HEK293 (cell line): ENCODE results near the gene KSR1.

Source experiments
- CTCF ChIA-PET: fragments of 350-600 bp; formaldehyde crosslinking; extraction: SDS; loops from one replicate; lab custom pipeline; 2021; ENCODE audit warnings: antibody characterized with exemption; lab: Yijun Ruan, JAX
- POLR2A ChIA-PET: fragments of 300-600 bp; formaldehyde crosslinking; extraction: SDS; loops from one replicate; lab custom pipeline; 2020; ENCODE audit warnings: antibody characterized with exemption, inconsistent platforms; lab: Yijun Ruan, JAX
- H3K27ac ChIP-seq: fragments of 200-500 bp; sonication (Bioruptor generic); 2 replicates; pipeline ENCODE4 v1.5.1; 2014; ENCODE audit warnings: low read depth, low read length, control low read depth, inconsistent platforms; ENCODE audit errors: extremely low read depth
- H3K36me3 ChIP-seq, 2 experiments: fragments of 200-500 bp in 1 of 2; sonication (Bioruptor generic) in 1 of 2; 1 replicate in 1 of 2; 2 replicates in 1 of 2; pipeline ENCODE4 v1.5.1; 2014 to 2017; ENCODE audit warnings: inconsistent platforms in 2 of 2, low read length in 2 of 2; ENCODE audit not compliant: control insufficient read depth in 2 of 2, insufficient read depth in 1 of 2
- H3K4me1 ChIP-seq: fragments of 200-500 bp; sonication (Bioruptor generic); 2 replicates; pipeline ENCODE4 v1.5.1; 2014; ENCODE audit warnings: mild to moderate bottlenecking, low read length, inconsistent platforms; ENCODE audit not compliant: control insufficient read depth, insufficient read depth
- H3K4me3 ChIP-seq: 2 replicates; pipeline ENCODE4 v1.5.1; 2011; ENCODE audit warnings: low read depth, mild to moderate bottlenecking, control low read depth, low read length, moderate library complexity
- H3K9me3 ChIP-seq: fragments of 200-500 bp; sonication (Bioruptor generic); 2 replicates; pipeline ENCODE4 v1.5.1; 2014; ENCODE audit warnings: low read depth, low read length, inconsistent platforms; ENCODE audit not compliant: control insufficient read depth, insufficient read depth
- BCL11A ChIP-seq: fragments of 450-650 bp; formaldehyde crosslinking; IDR thresholded peaks from 2 replicates; pipeline ENCODE4 v1.5.1; 2016; ENCODE audit warnings: low read depth, missing biosample characterization, missing genetic modification characterization
- MEIS1 ChIP-seq: sonication (generic); formaldehyde crosslinking; IDR thresholded peaks from 2 replicates; pipeline ENCODE4 v1.8.1; 2022; ENCODE audit warnings: missing genetic modification reagents, mild to moderate bottlenecking, borderline replicate concordance
- TRIM28 ChIP-seq: IDR thresholded peaks from 2 replicates; pipeline ENCODE4 v1.6.1; 2011; ENCODE audit warnings: low read length, control low read depth, borderline replicate concordance
- ZNF266 ChIP-seq: fragments of 450-650 bp; formaldehyde crosslinking; IDR thresholded peaks from 2 replicates; pipeline ENCODE4 v1.5.1; 2016; ENCODE audit warnings: missing biosample characterization, missing genetic modification characterization, low read depth
- ZNF274 ChIP-seq, 2 experiments: fragments of 200-500 bp in 1 of 2; fragments of 450-650 bp in 1 of 2; sonication (Bioruptor generic) in 1 of 2; formaldehyde crosslinking in 1 of 2; IDR thresholded peaks; 2 replicates each; pipeline versions ENCODE4 v1.5.1 to v1.6.1; 2014 to 2016; ENCODE audit warnings: borderline replicate concordance in 1 of 2, inconsistent platforms in 1 of 2, low read length in 1 of 2, missing biosample characterization in 1 of 2, missing genetic modification characterization in 1 of 2
- ZNF548 ChIP-seq: fragments of 450-650 bp; formaldehyde crosslinking; IDR thresholded peaks from 2 replicates; pipeline ENCODE4 v1.5.1; 2016; ENCODE audit warnings: missing biosample characterization, missing genetic modification characterization
- ZNF555 ChIP-seq: fragments of 450-650 bp; formaldehyde crosslinking; conservative IDR thresholded peaks from 2 replicates; pipeline ENCODE4 v1.5.1; 2017; ENCODE audit warnings: missing biosample characterization, mild to moderate bottlenecking, missing genetic modification characterization, inconsistent platforms
- ZNF670 ChIP-seq: fragments of 450-650 bp; formaldehyde crosslinking; IDR thresholded peaks from 2 replicates; pipeline ENCODE4 v1.5.1; 2016; ENCODE audit warnings: missing biosample characterization, missing genetic modification characterization, low read depth
- ZNF701 ChIP-seq: fragments of 450-650 bp; formaldehyde crosslinking; IDR thresholded peaks from 2 replicates; pipeline ENCODE4 v1.5.1; 2016; ENCODE audit warnings: missing biosample characterization, missing genetic modification characterization
- ZNF777 ChIP-seq: fragments of 450-650 bp; formaldehyde crosslinking; IDR thresholded peaks from 2 replicates; pipeline ENCODE4 v1.5.1; 2017; ENCODE audit warnings: missing biosample characterization, missing genetic modification characterization, borderline replicate concordance
- TF ChIP-seq, protein P1 (sequence below): fragments of 450-650 bp; formaldehyde crosslinking; IDR thresholded peaks from 2 replicates; pipeline ENCODE4 v1.5.1; 2016; ENCODE audit warnings: missing biosample characterization, missing genetic modification characterization
- TF ChIP-seq, protein P2 (sequence below): fragments of 450-650 bp; formaldehyde crosslinking; IDR thresholded peaks from 2 replicates; pipeline ENCODE4 v1.5.1; 2017; ENCODE audit warnings: missing biosample characterization, mild to moderate bottlenecking, missing genetic modification characterization, moderate library complexity
- TF ChIP-seq, protein P3 (sequence below): fragments of 450-650 bp; formaldehyde crosslinking; IDR thresholded peaks from 2 replicates; pipeline ENCODE4 v1.5.1; 2016; ENCODE audit warnings: missing biosample characterization, missing genetic modification characterization, borderline replicate concordance
- TF ChIP-seq, protein P4 (sequence below): fragments of 450-650 bp; formaldehyde crosslinking; IDR thresholded peaks from 2 replicates; pipeline ENCODE4 v1.5.1; 2017; ENCODE audit warnings: missing biosample characterization, missing genetic modification characterization

Gene KSR1

DNA sequence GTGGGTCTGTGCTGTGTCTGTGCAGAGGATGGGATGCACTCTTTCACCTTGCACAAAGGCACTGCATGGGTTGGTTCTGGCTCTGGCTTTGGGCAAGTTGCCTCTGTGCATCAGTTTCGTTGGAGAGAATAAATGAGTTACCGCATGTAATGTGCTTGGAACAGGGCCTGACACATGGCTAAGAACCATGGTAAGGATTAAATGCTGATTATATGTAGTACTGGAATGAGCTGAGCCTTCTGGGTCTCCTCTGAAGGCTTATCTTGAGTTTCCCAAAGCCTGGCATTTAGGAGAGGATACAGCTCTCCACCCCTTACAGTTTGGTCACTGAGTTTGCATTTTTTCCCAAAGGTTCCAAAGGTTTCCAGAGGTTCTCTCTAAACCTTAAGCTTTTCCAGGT is 69.1 kb downstream of the KSR1 start:
- CTCF ChIA-PET: interaction anchor here (0.6 to 1.2 kb wide), 5 partner anchors 9 to 507 kb away, joined by 3 to 10 read pairs (median 3); no protein-coding TSS in a partner anchor
- no peaks in the 10 kb centered on the region for H3K36me3 ChIP-seq
- no peak overlapping the region for H3K27ac ChIP-seq
- POLR2A ChIA-PET: interaction anchor here (0.8 kb wide), 1 partner anchor 9 kb away, joined by 3 read pairs; no protein-coding TSS in a partner anchor
- H3K4me1 ChIP-seq: peaks cover 17% of the 10 kb centered on the region
- TF ChIP-seq MEIS1 (CRISPR knock-in tag) (no peak), BCL11A (tag by site-specific recombination) (no peak), ZNF777 (tag by site-specific recombination) (no peak), ZNF670 (no peak), TRIM28 (no peak), ZNF266 (tag by site-specific recombination) (no peak), ZNF555 (tag by site-specific recombination) (no peak), ZNF274 (IDR thresholded peaks at IDR 0.05; ENCODE audit: low read length) (no peak), ZNF274 (tag by site-specific recombination; IDR thresholded peaks at IDR 0.05; ENCODE audit: borderline replicate concordance) (no peak), ZNF548 (tag by site-specific recombination) (no peak), ZNF701 (tag by site-specific recombination) (no peak)
- TF ChIP-seq, protein P1, sequence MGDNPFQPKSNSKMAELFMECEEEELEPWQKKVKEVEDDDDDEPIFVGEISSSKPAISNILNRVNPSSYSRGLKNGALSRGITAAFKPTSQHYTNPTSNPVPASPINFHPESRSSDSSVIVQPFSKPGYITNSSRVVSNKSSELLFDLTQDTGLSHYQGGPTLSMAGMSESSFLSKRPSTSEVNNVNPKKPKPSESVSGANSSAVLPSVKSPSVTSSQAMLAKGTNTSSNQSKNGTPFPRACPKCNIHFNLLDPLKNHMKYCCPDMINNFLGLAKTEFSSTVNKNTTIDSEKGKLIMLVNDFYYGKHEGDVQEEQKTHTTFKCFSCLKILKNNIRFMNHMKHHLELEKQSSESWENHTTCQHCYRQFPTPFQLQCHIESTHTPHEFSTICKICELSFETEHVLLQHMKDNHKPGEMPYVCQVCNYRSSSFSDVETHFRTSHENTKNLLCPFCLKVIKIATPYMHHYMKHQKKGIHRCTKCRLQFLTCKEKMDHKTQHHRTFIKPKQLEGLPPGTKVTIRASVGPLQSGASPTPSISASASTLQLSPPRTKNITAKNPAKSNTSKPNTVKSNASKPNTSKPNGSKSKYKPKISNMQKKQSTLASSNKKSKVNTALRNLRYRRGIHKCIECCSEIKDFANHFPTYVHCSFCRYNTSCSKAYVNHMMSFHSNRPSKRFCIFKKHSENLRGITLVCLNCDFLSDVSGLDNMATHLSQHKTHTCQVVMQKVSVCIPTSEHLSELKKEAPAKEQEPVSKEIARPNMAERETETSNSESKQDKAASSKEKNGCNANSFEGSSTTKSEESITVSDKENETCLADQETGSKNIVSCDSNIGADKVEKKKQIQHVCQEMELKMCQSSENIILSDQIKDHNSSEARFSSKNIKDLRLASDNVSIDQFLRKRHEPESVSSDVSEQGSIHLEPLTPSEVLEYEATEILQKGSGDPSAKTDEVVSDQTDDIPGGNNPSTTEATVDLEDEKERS: no peak
- TF ChIP-seq, protein P2, sequence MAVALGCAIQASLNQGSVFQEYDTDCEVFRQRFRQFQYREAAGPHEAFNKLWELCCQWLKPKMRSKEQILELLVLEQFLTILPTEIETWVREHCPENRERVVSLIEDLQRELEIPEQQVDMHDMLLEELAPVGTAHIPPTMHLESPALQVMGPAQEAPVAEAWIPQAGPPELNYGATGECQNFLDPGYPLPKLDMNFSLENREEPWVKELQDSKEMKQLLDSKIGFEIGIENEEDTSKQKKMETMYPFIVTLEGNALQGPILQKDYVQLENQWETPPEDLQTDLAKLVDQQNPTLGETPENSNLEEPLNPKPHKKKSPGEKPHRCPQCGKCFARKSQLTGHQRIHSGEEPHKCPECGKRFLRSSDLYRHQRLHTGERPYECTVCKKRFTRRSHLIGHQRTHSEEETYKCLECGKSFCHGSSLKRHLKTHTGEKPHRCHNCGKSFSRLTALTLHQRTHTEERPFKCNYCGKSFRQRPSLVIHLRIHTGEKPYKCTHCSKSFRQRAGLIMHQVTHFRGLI (tag by site-specific recombination): no peak
- TF ChIP-seq, protein P3, sequence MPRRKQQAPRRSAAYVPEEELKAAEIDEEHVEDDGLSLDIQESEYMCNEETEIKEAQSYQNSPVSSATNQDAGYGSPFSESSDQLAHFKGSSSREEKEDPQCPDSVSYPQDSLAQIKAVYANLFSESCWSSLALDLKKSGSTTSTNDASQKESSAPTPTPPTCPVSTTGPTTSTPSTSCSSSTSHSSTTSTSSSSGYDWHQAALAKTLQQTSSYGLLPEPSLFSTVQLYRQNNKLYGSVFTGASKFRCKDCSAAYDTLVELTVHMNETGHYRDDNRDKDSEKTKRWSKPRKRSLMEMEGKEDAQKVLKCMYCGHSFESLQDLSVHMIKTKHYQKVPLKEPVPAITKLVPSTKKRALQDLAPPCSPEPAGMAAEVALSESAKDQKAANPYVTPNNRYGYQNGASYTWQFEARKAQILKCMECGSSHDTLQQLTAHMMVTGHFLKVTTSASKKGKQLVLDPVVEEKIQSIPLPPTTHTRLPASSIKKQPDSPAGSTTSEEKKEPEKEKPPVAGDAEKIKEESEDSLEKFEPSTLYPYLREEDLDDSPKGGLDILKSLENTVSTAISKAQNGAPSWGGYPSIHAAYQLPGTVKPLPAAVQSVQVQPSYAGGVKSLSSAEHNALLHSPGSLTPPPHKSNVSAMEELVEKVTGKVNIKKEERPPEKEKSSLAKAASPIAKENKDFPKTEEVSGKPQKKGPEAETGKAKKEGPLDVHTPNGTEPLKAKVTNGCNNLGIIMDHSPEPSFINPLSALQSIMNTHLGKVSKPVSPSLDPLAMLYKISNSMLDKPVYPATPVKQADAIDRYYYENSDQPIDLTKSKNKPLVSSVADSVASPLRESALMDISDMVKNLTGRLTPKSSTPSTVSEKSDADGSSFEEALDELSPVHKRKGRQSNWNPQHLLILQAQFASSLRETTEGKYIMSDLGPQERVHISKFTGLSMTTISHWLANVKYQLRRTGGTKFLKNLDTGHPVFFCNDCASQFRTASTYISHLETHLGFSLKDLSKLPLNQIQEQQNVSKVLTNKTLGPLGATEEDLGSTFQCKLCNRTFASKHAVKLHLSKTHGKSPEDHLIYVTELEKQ (tag by site-specific recombination): no peak
- TF ChIP-seq, protein P4, sequence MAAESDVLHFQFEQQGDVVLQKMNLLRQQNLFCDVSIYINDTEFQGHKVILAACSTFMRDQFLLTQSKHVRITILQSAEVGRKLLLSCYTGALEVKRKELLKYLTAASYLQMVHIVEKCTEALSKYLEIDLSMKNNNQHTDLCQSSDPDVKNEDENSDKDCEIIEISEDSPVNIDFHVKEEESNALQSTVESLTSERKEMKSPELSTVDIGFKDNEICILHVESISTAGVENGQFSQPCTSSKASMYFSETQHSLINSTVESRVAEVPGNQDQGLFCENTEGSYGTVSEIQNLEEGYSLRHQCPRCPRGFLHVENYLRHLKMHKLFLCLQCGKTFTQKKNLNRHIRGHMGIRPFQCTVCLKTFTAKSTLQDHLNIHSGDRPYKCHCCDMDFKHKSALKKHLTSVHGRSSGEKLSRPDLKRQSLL (tag by site-specific recombination): no peak
- no peak overlapping the region for H3K4me3 ChIP-seq
- H3K9me3 ChIP-seq: no peaks in the 10 kb centered on the region
